Measurements from ENCODE around the gene CDK5RAP1. TPM values are rescaled to one million over a fixed set of nuclear protein-coding genes. Genes with fewer than 3 reads are reported as not detected.

The CDK5RAP1 gene
- total and polyA plus RNA-seq, 9 of the 15 experiments (the other 6 are each of a cell fraction or from before 2014, with no cell fraction given) = 41.6 to 127 (median 58.3) TPM

GRCh38 chr20:33443512-33444239, 42.4 kb upstream of the CDK5RAP1 start, which contains the start of gene SNTA1 (continued):
- TF ChIP-seq TFAP4 (CRISPR knock-in tag; IDR thresholded peaks at IDR 0.05; ENCODE audit: borderline replicate concordance) (peak; percentile 52; the same call in 1 of the 2 replicates), SIX5 (IDR thresholded peaks at IDR 0.05; ENCODE audit: borderline replicate concordance in 1 of 2, insufficient read depth in 1 of 2, low read depth in 1 of 2, low read length in 2 of 2) (no peak), ZNF277 (CRISPR knock-in tag; IDR thresholded peaks at IDR 0.05; ENCODE audit: borderline replicate concordance) (no peak), CREM (IDR thresholded peaks at IDR 0.05; ENCODE audit: low read depth) (peak; percentile 44; the same call in 1 of the 2 replicates), ZNF449 (CRISPR knock-in tag; IDR thresholded peaks at IDR 0.05) (no peak), ZNF143 (CRISPR knock-in tag; IDR thresholded peaks at IDR 0.05) (no peak), RBFOX2 (IDR thresholded peaks at IDR 0.05; ENCODE audit: low read depth, low read length) (peak; percentile 59), ERF (CRISPR knock-in tag; IDR thresholded peaks at IDR 0.05) (peak; percentile 63; the same call in 1 of the 2 replicates), ZBTB17 (CRISPR knock-in tag; IDR thresholded peaks at IDR 0.05) (0 out of 2 replicates have a peak, but pooled peaks have one; percentile 24), CREBBP (IDR thresholded peaks at IDR 0.05; ENCODE audit: low read depth, low read length) (no peak), CTCF (IDR thresholded peaks at IDR 0.05 in 2 of 3, conservative IDR thresholded peaks at IDR 0.05 in 1 of 3; ENCODE audit: insufficient read depth in 2 of 3, low read depth in 1 of 3, low read length in 3 of 3) (no peak), YY1 (IDR thresholded peaks at IDR 0.05; ENCODE audit: borderline replicate concordance in 1 of 3, control insufficient read depth in 1 of 3, extremely low read depth in 1 of 3, insufficient read depth in 3 of 3, insufficient read length in 1 of 3, insufficient replicate concordance in 2 of 3, low read depth in 1 of 3, low read length in 2 of 3) (peak; percentile 35 to 86 (median 78)), HNRNPL (IDR thresholded peaks at IDR 0.05; ENCODE audit: low read depth, low read length) (peak; percentile 22; the same call in 1 of the 2 replicates), NFIX (CRISPR knock-in tag; IDR thresholded peaks at IDR 0.05; ENCODE audit: low read depth) (no peak), U2AF1 (optimal IDR thresholded peaks at IDR 0.05; ENCODE audit: low read depth, low read length) (no peak), ZMIZ1 (IDR thresholded peaks at IDR 0.05; ENCODE audit: low read depth in 2 of 2, low read length in 2 of 2) (no peak)
